HG03095 (cell line): ENCODE data around the gene PCOLCE2.

ENCODE experiments used
- ATAC-seq: cut with Tn5 transposase; IDR thresholded peaks from one replicate; pipeline ENCODE4 v1.9.1; 2021; ENCODE audit warnings: moderate library complexity; ENCODE audit not compliant: unreplicated experiment

The PCOLCE2 gene

DNA sequence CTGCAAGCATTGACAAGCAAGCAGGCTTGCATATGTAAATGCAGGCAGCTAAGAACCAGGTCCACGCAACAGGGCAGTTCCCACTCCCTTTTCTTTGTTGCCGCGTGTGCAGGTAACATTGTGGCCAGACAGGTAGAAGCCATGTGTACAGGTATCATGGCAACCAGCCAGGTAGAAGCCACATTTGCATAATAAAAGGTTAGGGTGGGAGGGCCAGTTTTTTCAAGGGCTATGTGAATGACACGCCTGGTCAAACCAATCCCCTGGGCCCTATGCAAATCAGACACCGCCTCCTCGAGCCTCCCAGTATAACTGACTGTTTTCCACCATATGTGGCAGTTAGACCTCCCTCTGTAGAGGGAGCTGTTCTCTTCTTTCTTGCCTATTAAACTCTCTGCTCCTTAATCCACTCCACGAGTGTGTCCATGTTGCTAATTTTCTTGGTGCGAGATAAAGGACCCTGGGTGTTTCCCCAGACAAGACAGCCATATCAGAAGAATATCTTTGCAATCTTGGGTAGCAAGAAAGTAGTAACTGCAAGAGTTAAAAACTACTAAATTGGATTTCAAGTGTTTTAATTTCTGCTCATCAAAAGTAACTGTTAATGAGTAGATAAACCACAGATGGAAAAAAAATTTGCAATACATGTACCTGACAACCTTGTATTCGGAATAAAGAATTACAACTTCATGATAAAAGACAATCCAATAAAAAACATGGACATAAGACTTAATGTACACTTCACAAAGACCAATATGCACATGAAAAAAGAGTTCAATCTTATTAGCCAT, 21.8 kb downstream of the PCOLCE2 start:
- ATAC-seq: no peak

DNA sequence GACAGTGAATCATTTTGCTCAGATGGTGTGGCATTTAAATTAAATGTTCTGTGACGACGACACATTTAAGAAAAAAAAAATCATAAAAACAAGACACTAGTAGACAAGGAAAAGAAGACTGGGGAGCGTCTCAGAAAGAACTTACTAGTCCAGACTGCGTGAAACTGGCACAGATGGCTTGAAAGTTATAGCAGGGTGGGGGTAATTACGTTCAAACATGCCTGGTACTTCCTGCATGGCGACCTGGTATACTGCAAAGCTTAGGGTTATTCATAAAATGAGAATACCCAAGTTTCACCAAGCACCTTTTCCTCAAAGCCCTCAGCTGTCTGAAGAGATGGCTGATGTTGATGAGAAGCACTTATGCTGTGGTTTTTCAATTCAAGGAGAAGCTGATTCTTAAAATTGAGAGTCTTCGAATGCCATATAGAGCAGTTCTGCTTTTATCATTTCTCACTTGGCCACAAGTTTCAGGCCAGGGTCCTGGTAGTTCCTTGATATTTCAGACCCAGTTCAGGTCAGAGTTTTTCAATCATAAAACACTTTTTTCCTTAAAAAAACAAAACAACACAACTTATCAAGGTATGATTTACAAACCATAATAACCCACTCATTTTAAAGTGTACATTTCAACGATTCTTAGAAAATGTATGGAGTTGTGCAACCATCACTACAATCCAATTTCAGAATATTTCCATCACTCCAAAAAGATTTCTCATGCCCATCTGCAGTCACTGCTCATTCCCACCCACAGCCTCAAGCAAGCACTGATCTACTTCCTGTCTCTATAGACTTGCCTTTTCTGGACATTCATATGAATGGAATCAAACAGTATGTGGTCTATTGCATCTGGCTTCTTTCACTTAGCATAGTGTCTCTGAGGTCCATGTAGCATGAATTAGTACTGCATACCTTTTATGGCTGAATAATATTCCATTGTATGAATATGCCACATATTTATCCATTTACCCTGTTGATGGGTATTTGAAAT, 24.7 kb downstream of the PCOLCE2 start:
- no peak for ATAC-seq

DNA sequence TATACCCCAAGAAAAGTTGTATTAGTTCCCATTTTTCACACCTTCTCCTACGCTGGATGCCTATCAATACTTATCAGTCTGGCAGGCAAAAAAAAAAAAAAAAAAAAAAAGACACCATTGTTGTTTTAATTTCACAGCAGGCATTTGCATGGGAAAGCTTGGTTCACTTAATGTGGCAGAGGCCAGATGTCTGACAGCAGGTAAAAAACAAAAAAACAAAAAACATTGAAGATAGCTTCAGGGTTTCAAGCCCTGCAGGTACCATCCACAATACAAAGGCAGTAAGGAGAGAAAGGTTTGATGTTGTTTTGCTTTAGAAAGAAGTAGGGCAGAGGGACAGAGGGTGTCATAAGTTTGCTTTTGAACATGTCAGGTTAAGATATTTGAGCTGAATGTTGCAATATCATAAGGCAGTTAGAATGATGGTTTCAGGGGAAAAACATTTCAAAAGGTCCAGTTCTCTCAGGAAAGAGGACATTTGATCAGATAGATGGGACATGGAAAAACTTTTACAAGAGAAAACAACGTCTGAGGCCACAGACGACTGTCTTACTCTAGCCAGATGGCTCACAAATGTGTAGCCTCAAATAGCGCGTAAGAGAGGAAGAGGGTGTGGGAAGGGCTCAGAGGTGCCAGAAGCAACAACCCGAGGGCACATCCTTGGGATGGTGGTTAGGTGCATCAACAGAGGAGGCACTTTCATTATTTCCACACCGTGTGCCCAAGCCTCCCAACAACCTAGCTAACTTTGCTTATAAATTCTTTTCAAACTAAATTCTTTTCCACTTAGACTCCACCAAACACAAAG, 25.7 kb downstream of the PCOLCE2 start:
- ATAC-seq: no peak

DNA sequence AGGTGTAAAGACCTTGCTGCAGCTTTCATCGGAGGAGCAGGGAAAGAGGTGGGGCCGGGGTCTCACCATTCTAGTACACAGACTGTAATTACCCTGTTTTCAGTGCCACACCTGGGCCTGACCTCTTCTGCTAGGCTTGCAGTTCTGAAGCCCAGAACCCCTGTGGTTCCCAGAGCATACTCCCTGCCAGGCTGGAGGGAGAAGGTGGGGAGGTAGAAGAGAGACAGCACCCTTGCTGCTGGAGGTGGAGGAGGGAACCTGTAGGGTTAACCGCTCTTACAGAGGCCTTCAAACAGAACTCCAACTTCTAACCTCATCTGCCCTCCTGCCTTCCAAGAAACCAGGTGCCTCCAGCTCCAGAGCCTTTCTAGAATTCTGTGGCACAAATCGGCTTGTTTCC, 27.0 kb downstream of the PCOLCE2 start:
- ATAC-seq: no peak

DNA sequence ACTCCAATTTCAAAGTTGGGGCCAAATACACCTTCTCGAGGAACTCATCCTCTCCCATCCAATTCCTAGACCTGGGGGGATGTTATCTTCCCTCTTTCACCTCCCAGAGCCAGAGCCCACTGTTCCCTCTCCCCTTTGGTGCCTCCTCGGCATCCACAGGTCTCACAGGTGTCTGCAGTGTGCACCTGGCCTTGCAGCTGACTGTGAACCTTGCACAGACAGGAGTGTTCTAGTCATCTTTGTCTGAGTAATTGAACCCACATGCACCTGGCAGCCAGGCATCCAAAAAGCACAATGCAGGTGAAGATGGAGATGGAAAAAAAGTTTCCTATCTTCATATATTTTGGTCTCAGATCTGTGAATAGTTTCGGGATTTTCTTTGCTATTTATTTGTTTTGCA, 30.8 kb downstream of the PCOLCE2 start:
- ATAC-seq: no peak

DNA sequence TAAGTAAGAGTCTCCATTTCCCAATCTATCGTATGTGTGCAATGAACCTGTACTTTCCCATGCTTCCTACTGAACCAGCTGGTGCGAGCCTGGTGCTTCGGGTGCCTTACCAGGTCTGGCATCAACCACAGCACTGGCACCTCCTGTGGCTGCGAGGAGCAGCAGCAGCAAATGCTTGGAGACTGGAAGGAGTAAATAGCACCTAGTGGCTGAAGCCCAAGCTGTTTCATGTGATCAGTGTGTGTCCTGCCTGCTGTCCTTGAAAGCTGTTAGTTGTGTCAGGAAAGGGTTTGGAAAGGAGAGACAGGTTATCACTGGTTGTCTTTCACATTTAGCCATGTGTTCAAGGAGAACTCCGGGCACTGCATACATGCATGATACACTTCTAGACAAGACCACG, 31.8 kb downstream of the PCOLCE2 start:
- ATAC-seq: no peak

DNA sequence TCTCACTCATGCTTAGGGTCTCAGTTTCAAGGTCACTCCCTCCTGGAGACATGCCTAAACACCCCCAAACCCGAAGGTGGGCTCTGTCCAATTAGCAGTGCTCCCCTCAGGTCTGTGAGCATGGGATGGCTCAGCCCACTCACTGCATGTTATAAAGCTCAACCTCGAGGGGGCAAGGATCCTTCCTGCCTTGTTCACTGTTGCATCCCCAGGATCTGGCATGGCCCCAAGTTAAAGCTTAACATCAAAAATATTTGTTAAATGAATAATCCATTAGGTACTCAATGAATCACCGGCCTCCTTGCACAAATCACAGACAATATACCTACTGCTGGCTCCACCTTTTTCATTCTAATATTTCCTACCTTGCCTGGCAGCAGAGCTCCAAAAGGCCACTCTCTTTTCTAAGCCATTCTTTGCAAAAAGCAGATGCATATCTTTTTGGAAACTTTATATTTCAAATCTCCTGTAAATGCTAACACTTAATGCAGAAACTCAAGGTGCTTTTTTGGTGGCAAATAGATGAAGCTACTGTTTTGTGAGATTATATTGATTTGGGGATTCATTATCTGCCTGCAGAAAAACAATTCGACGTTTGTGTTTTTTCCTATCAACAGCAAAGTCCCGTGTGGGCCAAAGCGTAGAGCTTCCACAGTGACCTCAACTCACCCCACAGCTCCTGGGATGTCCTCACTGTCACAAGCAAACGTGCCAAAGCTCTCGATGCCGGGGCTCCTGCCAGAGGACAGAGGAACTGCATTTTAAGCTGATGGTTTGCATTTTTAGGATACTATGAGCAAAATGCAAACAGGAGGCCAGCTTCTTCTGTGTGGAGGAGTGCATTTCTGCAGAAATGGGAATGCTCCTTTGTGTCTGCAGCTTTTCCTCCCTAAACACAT, 35.4 kb downstream of the PCOLCE2 start:
- ATAC-seq: no peak

DNA sequence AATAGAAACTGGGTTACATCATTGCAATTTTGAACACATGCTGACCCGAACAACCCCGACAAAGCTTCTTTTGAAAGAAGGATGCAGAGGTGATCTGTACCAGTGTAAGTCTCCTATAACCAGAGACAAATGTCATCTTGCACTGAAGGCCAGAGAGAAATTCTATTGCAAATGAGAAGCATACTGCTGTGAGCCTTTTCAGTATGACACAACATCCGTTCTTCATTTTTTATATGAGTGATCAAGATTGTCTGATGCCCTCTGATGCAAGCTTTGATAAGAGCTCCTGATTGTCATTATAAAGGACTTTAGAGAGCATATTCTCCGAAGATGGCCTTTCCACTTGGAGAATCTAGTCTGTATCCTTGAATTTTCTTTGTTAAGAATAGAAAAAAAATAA, 36.9 kb downstream of the PCOLCE2 start:
- no peak for ATAC-seq

DNA sequence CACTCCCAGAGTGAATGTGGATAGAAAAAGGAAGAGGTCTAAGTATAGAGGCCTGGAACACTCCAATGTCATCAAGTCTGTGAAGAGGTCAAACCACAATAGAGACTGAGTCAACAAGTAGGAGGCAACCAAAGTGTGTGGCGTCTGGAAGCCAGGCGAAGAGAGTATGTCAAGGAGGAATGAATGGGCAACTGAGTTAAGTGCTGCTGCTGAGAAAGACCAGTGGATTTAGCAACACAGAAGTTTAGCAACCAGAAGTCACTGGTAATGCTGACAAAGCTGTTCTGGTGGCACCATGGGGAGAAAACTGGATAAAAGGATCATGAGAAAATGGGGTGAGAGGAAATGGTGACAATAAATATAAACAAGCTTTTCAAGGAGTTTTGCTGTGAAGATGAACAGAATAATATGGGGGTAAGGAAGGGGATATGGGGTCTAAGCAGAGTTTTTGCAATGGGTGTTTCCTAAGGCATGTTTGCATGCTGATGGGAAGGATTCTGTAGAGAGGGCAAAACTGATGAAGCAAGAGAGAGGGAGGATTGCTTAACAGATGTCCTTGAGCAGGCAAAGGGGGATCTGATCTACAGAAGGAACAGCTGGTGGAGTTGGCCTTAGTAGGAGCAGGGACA, 38.4 kb downstream of the PCOLCE2 start:
- ATAC-seq: no peak

DNA sequence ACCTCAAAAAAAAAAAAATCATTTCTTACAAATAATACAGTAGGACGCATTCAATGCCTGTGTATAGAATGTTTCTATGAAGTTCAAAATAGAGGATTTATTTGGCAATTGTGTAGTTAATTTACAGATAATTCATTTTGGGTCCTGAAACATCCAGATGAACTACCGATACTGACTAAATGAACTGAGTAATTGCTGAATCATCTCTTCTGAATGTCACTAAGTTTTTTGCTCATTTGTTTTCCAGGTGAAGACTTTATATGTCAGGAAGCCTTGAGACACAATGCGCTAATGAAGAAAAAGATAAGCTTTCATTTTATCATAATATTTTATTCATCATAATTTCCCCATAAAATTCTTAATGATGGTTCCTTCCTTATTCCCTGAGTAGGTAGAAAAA, 39.7 kb downstream of the PCOLCE2 start:
- no peak for ATAC-seq

DNA sequence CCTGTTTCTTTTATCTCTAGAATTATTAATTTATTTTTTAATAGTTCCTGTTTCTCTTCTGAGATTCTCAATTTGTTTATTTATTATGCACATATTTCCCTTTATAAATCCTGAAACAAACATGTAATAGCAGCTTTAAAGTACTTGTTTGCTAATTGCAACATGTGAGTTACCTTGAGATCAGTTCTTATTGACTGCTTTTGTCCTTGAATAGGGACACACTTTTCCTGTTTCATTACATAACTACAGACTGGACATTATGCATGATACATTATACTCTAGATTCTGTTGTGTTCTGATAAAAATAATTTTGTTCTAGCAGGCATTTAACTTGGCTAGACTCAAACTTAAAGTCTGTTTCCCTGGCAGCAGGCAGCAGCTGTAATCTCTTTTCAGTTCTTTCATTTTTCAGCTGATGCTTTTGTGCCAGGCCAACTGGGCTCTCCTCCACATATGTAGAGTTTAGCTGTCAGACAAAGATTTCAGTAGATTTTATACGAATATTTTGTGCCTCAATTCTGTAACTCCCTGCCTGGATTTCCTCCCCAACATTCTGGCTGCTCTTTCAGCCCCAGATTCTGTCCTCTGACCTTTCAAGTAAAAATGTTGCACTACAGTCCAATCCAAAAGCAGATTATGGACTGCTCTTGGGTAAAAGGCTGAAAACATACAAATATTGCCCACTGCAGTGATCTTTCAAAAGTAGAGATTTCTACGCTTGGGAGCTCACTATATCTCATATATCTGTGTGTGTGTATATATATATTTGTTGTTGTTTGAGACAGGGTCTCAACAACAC, 41.9 kb downstream of the PCOLCE2 start:
- ATAC-seq: no peak

DNA sequence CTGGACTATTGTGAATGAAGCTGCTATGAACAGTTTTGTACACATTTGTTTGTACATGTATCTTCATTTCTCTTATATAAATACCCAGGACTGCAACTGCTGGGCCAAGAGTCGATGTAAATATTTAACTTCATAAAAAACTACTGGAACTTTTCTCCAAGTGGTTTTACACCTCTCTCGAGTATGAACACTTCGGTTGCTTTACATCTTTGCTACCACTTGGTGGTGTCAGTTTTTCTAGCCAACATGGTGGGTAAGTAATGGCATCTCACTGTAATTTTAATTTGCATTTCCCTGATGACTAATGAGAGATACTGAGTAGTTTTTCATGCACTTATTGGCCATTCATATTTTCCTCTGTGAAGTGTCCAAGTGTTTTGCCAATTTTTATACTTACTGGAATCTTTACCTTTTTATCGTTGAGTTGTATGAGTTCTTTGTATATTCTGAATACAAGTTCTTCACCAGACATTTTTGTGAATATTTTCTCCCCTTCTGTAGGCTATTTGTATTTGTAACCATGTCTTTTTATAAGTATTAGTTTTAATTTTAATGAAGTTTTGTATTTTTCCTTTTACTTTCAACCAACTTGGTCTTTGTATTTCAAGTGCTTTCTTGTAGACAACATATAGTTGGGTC, 44.4 kb downstream of the PCOLCE2 start:
- ATAC-seq: no peak

DNA sequence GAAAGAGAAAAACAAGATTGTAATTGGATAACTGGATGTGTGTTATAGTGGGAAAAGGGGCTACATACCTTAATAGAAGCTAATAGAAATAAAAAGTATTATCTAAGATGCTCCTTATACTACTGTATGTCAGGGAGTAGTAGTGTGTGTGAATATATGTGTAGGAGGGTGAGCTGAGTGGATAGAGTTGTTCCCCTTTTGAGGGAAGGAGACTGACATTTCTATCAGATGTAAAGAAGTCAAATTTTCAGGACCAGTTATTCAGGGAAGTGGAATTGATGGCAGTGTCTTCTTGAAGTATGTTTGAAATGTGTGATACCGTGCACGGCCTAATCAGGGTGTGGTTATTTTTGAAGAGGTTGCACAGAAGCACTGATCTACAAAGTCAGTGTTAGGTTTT, 49.1 kb downstream of the PCOLCE2 start:
- ATAC-seq: no peak

DNA sequence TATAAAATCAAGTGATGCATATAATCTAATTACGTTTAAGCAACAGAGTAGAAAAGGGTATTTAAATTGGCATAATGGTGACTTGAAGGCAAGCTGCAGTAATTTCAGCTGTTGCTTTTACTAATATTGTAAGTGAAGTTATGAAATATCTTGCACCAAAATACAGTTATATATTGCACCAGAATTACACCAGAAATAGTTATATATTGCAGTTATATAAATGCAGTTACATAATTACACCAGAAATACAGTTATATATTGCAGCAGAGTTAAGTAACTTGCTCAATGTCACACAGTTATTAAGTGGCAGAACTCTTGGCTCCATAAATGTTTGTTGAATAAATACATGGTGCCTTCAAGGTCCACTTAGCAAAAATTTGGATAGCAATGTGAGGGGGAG, 51.4 kb downstream of the PCOLCE2 start:
- no peak for ATAC-seq

DNA sequence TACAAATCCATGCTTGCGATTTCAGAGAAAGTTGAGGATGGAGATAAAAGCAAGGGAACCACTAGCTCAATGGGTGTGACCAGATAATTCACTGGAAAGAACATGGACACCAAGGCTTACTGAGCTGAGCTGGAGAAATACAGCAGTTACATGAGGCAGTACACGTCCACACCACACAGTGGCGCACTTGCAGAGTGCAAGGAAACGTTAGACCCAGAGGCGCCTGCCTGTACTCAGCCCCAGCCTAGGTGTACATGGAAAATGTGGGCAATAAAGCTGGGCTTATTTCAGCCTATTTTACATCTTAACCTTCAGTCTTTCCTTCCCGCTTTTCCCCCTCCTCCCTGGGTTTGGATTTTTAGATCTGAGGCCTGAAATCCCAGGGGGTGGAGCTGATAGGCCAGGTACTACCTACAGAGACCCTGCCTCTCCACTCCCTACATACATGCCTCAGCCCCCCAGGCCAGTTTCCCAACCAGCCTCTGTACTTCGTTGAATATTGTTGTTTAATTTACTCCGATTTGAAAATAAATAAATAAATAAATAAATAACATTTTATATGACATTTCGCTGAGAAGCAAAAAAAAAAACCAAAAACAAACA, 60.1 kb downstream of the PCOLCE2 start:
- peak; percentile 99 for ATAC-seq

DNA sequence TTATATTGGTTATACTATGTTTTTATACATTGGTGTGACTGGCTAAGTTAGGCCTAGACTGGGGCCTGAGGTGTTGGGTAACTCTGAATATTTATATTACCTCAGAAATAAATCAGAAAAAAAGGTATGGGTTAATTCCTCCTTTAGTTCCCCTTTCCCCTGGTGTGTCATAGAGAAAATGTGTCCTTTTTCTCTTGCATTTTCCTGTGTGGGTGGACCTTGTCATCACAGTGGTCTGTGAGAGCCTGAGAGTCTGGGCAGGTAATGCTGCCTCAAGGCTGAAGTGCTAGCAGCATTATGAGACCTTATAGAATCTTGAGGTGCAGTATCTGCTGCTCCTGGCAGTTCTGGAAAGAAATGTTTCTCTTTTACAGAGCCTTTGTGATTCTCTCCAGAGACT, 69.7 kb downstream of the PCOLCE2 start:
- no peak for ATAC-seq

DNA sequence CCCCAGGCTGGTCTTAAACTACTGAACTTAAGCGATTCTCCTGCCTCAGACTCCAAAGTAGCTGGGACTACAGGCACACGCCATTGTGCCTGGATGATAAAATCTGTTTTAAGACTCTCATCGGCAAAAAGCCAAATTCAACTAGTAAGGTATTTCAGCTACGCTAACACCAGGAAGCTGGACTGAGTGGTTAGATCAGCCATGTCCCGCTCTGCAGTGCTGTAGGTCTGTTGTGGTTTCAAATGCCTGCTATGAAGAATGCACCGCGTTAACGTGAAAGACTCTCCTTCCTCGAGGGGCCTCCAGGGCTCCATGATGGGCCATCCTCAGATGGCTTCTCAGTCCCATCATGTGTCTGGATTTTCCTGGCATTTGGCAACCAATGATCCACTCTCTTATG, 70.2 kb downstream of the PCOLCE2 start:
- no peak for ATAC-seq

DNA sequence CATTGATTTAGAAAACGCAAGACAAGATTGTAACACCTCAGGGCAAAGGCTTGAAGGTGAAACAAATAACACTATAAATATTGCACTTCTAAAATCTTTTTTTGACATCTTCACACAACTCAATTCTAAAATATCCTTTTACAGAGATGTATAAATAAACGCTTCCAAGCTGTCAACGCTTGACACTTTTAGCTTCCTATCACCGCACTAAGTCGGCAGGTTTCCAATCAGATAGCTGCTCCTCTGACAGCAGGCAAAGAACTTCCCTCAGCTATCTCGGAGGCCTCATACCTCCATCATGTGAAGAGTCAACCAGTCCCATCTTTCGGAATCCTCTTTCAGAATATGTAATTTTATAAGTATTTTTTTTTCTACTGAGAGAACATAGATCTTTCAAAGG, 71.0 kb downstream of the PCOLCE2 start:
- ATAC-seq: no peak
